Activated naive CD4-positive, alpha-beta T cell (primary cell): ENCODE data around the gene PLCH1.

Experiments used
- DNase-seq, 4 experiments: peaks; one replicate each; lab custom pipeline; 2025; lab: John Stamatoyannopoulos, UW

The PLCH1 gene

DNA sequence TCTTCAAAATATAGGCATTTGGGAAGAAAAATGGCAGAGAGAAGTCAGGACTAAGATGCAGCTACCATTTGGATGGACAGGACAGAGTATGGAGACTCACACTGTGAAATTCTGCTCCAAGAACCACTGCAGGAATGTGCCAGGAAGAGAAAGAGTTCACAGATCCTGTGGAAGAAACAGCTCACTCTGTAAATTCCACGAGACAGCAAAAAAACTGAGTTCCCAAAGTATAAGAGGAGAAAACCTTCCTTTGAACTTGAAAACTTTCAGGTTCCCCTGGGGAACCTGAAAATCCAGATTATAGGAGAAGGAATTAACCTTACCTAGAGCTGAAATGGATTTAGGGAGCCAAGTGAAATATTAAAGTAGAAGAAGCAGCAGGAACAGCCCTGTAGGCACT, 137.1 kb downstream of the PLCH1 start:
- no peak for DNase-seq

- DNase-seq, result no peak
Measured at GRCh38 chr3:155605571-155605970, 139.3 kb downstream of the PLCH1 start.

DNA sequence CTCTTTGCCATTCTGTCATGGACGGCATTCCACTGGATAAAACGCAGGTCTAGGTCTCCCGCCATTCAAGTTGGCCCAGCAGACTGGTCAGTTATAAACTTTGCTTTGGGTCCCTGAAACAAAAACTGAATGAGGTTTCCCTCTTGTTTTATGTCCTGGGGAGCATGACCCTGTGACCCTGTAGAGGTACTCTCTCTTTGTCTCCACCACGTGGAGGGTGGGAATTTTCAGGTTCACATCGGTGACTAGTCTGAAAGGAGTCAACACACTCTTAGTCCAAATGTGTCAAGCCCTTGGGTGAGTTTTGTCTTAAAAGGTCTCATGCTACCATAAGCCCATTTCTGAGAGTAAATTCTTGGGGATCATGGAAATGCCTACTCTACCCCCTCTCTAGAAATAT, 139.9 kb downstream of the PLCH1 start:
- DNase-seq, result no peak

DNA sequence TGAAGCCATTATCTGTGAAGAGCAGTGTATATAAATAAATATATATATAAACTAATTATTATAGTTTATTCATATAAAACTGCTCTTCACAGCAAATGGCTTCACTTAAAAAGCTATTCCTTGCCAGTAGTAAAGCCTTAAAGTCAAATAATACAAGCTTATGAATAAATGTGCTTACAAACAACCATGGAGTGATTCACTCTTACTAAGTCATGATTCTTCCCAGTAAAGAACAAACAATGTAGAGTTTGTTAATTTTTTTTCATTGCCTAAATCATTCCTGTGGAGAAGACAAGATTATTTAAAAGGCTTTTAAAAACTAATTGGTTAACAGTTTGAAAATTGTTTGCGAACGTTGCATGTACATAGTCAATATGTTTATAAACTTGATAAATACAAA, 140.7 kb downstream of the PLCH1 start:
- DNase-seq, result no peak

- DNase-seq, result no peak
Measured at GRCh38 chr3:155603302-155603701, 141.6 kb downstream of the PLCH1 start.

DNA sequence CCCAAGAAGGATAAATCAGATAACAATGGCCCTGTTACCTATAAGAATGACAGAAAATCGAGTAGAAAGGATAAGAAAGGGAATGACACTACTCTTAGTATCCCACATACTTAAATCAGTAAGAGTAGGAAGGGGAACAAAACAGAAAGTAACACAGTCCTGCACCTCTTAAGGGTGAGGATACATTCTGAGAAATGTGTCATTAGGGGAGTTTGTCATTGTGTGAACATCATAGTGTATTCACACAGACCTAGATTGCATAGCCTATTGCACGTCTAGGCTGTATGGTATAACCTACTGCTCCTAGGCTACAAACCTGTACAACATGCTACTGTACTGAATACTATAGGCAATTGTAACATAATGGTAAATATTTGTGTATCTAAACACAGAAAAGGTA, 142.6 kb downstream of the PLCH1 start:
- no peak for DNase-seq

- no peak for DNase-seq
Measured at GRCh38 chr3:155598671-155599070, 146.2 kb downstream of the PLCH1 start.

DNA sequence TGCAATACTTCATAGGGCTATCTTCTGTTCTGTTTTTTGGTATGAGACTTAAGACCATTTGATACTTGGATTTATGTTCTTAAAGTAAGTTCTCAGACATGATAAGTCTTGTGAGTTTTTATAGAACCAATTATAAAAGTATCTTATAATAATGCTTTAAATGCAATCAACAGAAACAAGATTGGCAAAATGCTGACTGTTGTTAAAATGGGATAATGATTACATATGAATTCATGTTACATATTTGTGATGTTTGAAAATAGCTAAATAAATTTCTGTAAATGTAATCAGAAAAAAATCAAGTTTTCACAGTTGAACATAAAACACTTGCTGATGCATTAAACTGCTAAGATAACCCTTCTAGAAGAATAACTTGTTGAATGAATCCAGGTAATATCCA, 148.3 kb downstream of the PLCH1 start:
- DNase-seq, result no peak

DNA sequence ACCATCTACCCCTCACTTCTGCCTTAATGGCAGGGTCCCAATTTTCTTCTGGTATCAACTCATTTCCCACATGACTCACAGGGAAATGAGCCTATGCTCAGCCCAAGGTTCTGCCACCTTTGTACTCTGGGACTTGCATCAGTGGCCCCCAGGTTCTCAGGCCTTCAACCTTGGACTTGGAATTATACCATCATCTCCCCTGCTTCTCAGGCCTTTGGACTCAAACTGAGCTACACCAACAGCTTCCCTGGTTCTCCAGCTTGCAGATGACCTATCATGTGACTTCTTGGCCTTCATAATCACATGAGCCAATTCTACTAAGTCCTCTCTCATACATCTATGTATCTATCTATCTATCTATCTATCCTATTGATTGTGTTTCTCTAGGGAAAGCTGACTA, 149.5 kb downstream of the PLCH1 start:
- DNase-seq, result no peak

DNA sequence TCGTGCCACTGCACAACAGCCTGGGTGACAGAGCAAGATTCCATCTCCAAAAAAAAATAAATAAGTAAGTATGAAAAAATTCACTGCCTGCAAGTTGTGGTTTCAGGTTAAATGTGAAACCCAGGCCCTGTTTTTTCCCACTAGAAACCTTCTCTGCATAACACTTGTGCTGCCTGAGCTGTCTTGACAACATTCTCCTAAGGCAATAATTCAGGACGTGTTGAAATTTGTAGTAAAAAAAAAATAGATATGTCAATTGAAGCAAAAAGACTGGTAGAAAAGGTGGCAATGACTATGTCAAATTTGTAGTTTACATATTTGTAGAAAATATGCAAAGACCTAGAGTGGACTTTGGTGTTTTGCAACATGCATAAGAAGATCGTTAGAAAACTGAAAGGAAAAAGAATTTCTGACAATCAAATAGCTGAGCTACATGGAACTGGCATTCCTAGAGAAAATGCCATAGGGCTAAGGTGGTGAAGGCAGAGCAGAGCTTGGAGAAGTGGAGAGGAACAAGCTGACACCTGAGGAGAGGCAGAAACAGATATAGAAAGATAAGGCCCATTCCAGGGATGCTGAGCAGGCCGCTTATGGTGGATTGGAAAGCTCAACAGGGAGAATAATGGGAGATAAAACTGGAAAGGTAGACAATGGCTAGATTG, 150.2 kb downstream of the PLCH1 start:
- no peak for DNase-seq

DNA sequence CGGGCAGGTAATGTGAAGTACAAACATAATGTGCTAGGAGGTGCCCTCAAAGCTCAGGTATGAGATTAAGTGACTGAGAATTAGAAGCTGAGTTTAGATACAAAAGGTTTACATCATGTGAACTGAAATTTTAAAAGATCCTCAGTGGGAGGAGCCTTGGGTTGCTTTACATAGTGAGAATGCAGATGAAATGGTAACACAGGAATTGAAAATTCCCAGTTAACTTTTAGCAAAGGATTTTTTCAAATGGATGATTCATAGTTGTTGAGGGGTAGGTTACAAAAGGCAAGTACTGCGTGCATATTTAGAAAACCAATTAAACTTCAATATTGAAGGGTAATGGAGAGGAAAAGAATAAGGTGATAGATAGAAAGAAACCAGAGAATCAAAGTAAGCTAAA, 157.3 kb downstream of the PLCH1 start:
- no peak for DNase-seq

DNA sequence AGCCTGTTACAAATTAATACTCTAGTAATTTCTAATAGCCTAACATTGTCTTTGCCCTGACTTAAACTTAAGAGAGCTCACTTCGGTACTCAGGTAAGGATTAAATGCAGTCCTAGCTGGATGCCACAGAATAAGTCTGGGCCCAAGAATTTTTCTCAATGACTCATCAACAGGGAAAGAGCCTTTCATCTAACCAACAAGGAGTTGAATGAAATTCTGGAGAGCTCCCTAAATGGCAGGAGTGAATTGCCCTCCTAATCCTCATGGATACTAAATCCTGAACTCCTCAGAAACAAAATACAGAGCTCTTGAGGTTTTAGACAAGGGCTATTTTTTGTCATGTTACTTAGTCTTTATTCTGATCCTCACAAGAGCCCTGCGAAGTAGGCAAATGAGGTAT, 159.5 kb downstream of the PLCH1 start:
- no peak for DNase-seq

DNA sequence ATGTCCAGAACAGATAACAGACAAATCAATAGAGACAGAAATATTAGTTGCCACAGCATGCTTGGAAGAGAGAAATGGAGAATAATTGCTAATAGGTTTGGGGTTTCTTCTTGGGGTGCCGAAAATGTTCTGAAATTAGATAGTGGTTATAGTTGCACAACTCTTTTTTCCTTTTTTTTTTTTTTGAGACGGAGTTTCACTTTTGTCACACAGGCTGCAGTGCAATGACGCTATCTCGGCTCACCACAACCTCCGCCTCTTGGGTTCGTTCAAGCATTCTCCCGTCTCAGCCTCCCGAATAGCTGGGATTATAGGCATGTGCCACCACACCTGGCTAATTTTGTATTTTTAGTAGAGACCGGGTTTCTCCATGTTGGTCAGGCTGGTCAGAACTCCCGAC, 163.3 kb downstream of the PLCH1 start:
- DNase-seq, result no peak

GRCh38 chr3:155572085-155572484, 172.8 kb downstream of the PLCH1 start:
- no peak for DNase-seq

GRCh38 chr3:155568295-155568694, 176.6 kb downstream of the PLCH1 start:
- no peak for DNase-seq

DNA sequence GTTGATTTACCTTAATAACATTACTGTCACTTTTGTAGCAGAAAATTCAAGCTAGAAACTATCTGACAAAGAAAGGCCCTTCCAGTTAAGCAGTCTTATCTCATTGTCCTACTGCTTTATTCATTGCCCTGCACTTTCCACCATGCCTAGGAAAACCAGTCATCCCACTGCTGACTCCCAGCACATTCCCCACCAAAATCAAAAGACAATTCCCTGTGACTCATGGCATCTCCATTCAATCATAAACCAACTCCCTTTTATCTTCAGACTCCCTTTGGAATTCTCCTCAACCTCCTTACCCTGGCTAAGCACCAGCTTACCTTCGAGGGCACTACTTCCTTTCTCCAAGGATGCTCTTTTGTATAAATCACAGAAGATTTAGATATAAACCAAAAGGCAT, 184.3 kb downstream of the PLCH1 start:
- no peak for DNase-seq

DNA sequence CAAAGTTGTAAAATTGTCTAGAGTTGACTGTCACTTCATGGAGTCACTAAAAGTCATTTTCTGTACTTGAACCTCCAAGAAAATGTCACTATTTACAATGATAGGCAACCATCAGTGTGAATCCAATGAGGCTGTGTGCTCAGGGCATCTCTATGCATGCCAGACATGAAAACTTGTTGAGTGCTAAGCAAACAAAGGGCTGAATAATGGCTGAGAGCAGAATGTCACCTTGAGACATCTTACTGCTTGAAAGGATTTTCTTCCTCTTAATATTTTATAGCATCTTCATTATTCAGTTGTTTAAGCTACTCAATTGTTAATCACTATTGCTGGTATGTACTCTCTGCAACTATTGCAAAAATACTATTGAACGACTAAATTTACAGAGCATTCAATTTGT, 184.7 kb downstream of the PLCH1 start:
- DNase-seq, result no peak

- no peak for DNase-seq
Measured at GRCh38 chr3:155556531-155556930, 188.3 kb downstream of the PLCH1 start.

GRCh38 chr3:155555479-155556060, 189.3 kb downstream of the PLCH1 start:
- DNase-seq, result no peak

DNA sequence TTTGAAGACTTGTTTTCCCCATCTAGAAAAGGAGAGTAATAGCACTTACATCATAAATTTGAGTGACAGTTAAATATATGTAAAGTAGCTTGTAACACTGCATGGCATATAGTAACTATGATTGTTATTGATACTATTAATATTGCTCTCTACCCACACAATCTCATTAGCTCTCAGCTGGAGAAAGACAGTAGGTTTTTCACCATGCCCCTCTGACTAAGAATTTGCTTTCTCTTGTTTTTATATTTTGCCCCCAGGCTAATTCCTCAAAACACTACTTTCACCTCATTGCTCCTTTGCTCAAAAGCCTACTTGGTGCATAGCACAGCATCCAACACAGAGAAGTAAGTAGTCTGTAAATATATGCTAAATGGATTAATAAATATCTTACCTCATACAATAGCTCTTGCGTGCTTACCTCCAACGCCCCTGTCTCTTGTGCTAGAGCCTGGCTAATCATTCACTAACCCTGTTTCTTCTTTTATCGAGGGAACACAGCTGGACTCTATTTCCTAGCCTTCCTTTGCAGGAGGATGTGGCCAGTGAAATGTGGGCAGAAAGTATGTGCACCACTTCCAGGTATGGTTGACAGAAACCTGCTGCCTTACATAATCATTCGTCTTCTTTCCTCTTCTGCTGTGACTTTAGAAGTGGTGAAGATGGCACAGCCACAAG, 190.0 kb downstream of the PLCH1 start:
- DNase-seq, result no peak

DNA sequence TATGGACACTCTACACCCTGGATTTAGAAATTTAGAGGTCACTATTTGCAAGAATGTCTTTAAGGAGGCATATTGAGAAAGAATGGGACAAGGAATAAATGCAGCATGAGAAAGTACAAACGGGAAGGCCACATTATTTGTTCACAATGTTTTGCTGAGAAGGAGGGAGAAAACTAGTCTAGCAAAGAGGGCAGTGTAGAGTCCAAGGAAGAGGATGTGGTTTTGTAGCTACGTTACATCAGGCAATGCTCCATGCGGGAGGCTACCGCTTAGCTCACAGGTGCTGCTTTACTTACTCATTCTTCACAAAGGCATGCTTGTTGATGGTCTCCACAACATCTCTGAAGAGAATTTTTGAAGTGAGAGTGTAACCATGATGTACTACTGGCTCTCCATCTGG, 191.1 kb downstream of the PLCH1 start:
- DNase-seq, result no peak

DNA sequence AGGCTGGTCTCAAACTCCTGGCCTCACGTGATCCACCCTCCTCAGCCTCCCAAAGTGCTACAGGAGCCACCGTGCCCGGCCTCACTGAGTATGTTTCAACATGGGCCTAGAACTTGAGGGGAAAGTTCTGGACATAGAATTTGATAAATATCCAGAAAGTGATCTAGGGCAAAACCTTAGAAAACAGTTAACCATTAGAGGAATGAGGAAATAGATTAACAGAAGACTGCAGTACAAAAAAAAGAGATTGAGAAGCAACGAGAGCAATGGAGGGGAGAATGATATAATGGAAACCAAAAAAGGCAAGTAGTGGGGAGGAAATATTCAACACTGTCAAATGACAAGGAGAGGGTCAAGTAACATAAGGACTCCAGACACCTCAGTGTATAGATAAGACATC, 191.5 kb downstream of the PLCH1 start:
- DNase-seq, result no peak

DNA sequence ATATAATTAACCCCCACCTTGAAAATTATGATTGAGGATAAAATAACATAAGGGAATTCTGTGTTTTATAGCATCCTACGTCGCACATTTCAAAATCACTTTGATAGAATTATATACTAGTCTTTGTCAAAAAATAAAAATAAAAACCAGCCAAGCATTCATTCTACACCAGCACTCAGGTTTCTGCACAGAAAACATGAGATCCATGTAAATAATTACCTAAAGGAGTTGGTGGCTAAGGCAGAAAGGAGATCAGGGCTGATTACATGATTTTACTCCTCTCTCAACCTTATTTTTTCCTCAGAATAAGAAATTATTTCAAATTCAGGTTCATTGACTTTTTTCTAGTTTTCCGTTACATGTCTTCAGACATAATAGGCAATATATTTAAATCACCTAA, 194.5 kb downstream of the PLCH1 start:
- DNase-seq, result no peak

GRCh38 chr3:155549087-155549486, 195.8 kb downstream of the PLCH1 start:
- DNase-seq, result no peak
